Fibroblast of pulmonary artery (primary cell): ENCODE measurements around the gene NEK11.
"Not testable (repeated sequence)": the region's sequence is repeated elsewhere in the genome, so short reads cannot be mapped to it uniquely, and the experiment has no call there.

Source experiments
- DNase-seq: peaks from one replicate; pipeline ENCODE4 v3.0.0-alpha.2; 2010; ENCODE audit warnings: low read depth
- H3K4me3 ChIP-seq: replicated peaks from 2 replicates; pipeline ENCODE4 v1.5.1; 2011; ENCODE audit warnings: low read depth, mild to moderate bottlenecking, control low read depth, low read length, moderate library complexity
- TF ChIP-seq, protein P1 (sequence below): IDR thresholded peaks from 2 replicates; pipeline ENCODE4 v1.5.1; 2011; ENCODE audit warnings: mild to moderate bottlenecking, control low read depth, low read length, inconsistent platforms; ENCODE audit errors: missing control alignments

The NEK11 gene

DNA sequence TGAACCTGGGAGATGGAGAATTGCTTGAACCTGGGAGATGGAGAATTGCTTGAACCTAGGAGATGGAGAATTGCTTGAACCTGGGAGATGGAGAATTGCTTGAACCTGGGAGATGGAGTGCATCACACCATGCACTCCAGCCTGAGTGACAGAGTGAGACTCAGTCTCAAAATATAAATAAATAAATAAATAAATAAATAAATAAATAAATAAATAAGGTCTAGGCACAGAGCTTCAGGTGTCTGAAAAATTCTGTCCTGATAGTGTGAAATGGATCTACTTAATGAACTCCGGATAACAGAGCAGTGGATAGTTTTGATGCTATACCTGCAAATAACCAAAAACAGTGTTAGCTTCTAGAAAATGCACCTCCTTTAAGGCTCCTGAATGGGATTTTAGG, 330.6 kb downstream of the NEK11 start:
- no peak for DNase-seq
- H3K4me3 ChIP-seq: no peak overlapping the region
- TF ChIP-seq, protein P1, sequence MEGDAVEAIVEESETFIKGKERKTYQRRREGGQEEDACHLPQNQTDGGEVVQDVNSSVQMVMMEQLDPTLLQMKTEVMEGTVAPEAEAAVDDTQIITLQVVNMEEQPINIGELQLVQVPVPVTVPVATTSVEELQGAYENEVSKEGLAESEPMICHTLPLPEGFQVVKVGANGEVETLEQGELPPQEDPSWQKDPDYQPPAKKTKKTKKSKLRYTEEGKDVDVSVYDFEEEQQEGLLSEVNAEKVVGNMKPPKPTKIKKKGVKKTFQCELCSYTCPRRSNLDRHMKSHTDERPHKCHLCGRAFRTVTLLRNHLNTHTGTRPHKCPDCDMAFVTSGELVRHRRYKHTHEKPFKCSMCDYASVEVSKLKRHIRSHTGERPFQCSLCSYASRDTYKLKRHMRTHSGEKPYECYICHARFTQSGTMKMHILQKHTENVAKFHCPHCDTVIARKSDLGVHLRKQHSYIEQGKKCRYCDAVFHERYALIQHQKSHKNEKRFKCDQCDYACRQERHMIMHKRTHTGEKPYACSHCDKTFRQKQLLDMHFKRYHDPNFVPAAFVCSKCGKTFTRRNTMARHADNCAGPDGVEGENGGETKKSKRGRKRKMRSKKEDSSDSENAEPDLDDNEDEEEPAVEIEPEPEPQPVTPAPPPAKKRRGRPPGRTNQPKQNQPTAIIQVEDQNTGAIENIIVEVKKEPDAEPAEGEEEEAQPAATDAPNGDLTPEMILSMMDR: no peak

DNA sequence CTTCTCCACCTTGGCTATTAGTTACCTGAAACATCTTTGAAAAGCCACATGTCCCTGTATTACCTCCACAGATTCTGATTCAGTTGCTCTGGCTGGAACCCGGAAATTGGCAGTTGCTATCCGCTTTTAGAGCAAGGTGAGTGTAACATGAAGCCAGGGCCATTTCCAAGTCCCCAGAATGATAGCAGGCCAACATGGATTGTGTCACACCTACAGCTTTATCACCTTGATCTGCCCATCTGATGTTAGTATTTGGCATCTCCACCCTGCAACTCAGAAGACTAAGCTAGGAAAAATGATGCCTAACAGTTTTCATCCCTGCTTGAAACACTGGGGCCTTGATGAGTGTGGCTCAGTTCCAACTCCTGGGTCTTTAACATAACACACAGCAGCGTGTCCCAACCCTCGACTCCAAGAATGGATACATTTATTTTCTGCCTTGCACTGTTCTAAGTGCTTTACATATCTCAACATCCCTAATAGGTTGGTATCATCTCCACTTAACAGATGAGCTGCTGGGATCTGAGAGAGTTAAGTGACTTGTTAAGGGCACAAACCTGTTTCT, 333.6 kb downstream of the NEK11 start:
- TF ChIP-seq, protein P1: no peak
- H3K4me3 ChIP-seq: no peak overlapping the region
- no peak for DNase-seq

DNA sequence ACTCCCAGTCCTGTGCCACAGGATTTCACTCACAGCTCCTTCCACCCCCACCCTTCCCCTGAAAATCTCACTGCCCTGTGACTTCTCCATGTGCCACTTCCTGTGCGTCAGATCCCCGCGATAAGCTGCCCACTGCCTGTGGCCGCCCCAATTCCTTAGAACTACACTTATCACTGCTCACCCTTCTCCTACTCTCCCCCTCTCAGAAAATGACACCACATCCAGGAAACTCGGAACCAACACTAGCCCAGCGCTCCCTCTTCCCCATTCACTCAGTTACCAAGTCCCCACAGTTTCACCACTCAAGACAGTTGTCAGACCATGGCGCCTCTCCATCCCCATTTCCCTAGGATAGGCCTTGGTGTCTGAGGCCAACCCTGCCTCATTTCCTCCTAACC, 334.4 kb downstream of the NEK11 start:
- not testable (repeated sequence) for DNase-seq, H3K4me3 ChIP-seq

DNA sequence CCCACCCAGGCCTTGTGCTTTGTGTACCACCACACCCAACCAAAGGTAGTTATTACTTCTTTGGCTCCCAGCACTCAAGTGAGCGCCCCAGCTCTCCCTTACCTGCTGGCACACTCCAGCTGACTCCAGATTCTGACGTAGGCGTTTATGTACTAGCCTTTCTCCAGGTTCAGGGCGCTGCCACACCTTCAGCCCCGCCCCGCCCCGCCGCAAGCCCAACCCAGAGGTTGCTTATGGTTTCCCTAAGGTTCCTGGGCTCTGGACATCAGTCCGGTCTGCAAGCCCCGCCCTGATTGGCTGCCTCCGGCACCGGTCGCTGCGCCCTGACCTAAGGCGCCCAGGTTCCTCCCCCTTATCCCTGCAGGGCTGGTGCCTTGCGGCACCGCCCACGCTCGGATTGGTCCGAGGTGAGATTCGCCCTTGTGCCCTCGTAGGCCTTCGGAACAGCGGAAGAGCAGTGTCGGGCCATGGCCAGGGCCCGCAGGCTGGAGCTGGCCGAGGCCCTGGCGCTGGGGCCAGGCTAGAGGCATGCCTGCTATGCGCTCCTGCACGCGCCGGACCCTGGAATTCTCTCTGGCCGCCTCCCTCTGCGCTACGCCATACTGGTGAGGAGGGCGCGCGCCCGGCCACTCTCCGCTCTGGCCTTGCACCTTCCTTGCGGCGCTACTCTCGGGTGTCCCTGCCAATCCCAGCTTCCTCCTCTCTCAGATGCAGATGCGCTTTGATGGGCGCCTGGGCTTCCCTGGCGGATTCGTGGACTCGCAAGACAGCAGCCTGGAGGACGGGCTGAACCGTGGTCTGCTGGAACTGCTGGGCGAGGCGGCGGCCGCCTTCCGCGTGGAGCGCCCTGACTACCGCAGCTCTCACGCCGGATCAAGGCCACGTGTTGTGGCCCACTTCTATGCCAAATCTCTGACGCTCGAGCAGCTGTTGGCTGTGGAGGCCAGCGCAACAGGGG, 335.1 kb downstream of the NEK11 start:
- peak; percentile 45 for DNase-seq
- peak overlapping the region; percentile 47 for H3K4me3 ChIP-seq

DNA sequence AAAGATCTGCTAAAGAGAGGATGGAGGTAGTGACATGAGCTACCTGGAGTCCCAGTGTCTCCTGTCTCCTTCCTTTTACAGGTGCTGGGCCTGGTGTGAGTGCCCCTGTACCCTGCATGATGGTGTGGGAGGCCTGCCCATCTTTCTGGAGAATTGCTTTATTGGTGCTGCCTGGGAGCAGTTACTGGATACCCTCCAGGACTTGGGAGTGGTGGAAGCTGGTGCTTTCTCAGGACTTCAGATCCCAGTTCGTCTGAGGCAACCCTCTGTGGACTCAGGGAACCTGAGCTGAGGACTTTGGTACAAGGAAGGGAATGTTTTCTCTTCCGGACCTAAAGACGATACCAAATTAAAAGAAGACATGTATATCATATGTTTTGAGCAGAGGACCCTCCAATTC, 336.6 kb downstream of the NEK11 start:
- DNase-seq: no peak
- no peak overlapping the region for H3K4me3 ChIP-seq
- TF ChIP-seq, protein P1: no peak

More for the DNA sequence above, 335.1 kb downstream of the NEK11 start:
- TF ChIP-seq, protein P1: no peak

DNA sequence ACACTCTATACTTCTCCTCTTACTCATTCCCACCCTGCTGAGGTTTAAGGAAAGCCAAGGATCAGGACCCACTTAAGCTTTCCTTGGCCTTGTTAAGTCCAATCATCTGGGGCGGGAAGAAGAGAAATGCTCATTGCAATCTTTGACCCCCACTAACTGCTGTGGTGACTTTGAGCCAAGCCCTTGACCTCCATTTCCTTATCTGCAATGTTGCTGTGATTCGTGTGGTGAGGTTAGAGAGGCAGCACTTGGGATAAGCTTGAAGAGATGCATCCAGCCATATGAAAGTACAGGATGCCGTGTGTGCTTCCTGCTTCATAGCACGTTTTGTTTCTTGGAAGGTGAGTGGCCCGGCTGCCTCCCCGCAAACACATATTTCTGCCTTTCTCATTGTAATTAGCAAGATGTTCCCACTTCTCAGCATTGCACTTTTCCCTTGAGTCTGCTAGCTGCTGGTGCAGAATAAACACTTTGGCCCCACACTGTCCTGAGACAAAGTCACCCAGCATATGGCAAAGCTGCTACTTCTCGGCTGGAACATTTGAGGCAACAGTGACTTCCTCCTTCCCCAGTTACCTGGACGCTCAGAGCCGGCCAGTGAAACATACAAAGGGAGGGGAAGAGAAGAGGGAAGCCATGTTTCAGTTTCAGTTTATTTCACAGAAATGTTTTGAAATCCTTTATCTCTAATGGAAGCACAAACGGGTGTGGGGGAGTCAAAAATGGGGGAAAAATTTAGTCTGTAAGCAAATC, 344.4 kb downstream of the NEK11 start:
- TF ChIP-seq, protein P1: no peak
- no peak for DNase-seq
- H3K4me3 ChIP-seq: no peak overlapping the region

DNA sequence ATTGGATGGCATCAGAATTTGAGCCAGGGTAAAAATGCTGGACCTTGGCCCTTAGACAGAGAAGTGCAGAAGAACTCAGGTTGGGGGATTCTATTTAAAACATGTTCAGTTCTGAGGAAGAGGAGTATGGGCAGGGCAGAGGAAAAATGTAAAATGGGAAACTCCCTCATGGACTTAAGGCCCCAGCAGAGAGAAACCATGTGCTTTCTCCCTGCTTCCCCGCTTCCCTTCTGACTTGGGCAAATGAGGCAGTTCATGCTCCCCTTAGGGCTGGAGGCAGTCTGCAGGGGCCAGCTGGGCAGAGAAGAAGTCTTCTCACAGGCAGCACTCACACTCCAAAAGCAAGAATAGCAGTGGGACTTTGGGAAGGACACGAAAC, 345.0 kb downstream of the NEK11 start:
- no peak for DNase-seq
- TF ChIP-seq, protein P1: no peak
- H3K4me3 ChIP-seq: no peak overlapping the region
